ENCODE data around the gene UBC.

GRCh38 chr12:124868252-124869058 is 46.0 kb downstream of the UBC start:
- TF ChIP-seq CTCF (IDR thresholded peaks at IDR 0.05) (no peak), EZH2 (IDR thresholded peaks at IDR 0.05; ENCODE audit: borderline replicate concordance, insufficient read depth, low read depth, low read length, poor library complexity, severe bottlenecking) (no peak)
